ENCODE results near the gene TAS2R1.

TAS2R1 gene

DNA sequence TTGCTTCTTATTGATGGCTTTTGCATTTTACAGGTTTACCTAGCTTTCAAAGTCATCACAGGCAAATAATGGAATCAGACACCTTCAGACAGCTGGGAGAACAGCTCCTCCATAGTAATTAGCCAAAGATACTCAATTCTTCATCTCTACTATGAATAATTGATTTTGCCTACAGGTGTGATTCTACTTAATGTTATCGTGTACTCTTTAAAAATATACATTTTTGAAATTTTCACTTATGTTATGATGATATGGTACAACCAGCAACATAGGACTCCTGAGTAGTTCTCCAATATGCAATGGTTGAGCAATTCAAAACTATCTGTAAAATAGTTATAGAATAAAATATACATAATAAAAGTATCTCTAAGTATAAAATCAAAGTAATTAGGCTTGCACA lies at the start of gene TAS2R1:
TSS of gene TAS2R1 (minus strand) at position 101 of the 400 bp plus-strand sequence. CDS start 319 bp downstream, outside the sequence.
- no peak for DNase-seq (ENCODE audit: low read depth)

DNA sequence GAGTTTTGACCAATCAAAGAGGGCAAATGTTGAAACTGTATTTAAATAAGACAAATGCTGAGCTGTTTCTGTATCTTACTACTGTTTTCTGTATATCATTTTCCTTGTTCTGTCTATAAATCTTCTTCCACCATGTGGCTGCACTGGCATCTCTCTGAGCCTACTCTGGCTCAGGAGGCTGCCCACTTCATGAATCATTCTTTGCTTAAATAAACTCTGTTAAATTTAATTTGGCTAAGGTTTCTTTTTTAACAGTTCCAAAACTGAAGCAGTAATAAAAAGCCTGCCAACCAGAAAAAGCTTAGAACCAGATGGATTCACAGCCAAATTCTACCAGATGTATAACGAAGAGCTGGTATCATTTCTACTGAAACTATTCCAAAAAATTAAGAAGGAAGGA lies 40.2 kb upstream of the TAS2R1 start:
- no peak for DNase-seq (ENCODE audit: low read depth)

- no peak for DNase-seq (ENCODE audit: low read depth)
These were observed 37.8 kb upstream of the TAS2R1 start for GRCh38 chr5:9667906-9668305.

DNA sequence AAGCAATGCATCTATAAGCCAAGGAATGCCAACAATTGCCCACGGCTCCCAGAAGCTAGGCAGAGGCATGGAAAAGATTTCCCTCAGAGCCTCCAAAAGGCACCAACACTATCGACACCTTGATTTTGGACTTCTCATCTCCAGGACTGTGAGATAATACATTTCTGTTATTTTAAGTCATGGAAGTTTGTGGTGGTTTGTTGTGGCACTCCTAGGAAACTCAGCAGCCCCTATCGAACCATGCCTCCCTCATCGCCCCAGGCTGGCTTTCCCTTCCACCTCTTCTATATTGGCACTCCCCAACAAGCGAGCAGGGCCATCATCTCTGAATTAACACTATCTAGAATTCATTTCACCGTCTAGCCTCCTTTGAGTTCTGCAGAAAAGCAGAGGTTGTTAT lies 33.7 kb upstream of the TAS2R1 start:
- DNase-seq (ENCODE audit: low read depth), result no peak

GRCh38 chr5:9661316-9662015 lies 31.3 kb upstream of the TAS2R1 start:
- no peak for DNase-seq (ENCODE audit: low read depth)

DNA sequence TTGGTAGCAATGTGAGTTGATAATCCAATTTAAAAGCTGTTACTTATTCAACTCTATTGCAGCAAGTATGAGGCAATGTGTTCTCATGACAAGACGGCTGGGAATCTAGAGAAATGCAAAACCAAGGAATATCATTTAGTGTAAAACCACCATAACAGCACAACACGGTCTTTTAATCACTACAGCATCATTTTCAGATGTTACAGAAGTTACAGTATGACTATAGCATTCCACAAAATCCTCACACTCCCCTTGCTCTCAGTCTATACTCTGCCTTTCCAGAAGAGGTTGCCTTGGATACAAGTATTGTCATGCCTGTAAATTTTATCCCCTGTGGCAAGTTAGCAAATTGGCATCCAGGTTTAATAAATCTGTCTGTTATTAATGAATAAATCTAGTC lies 28.6 kb upstream of the TAS2R1 start:
- DNase-seq (ENCODE audit: low read depth), result no peak

- DNase-seq (ENCODE audit: low read depth), result no peak
These were observed 27.7 kb upstream of the TAS2R1 start for GRCh38 chr5:9657819-9658218.

DNA sequence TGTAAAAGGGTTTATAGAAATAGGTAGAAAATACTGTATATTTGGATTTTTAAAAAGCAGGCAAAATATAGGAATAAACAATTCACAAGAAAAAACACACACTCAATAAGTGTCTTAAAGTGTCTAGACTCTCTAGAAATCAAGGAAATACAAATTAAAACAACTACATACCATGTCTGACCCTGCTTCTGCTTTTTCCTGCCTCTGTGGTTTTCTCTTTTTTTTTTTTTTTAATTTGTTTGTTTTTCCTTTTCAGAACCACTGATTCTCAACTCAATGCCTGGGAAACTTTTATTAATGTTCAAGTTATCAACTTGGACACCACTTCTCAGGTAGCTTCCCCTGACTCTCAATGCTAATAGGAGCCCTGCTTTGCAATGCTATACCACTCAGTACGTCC lies 25.5 kb upstream of the TAS2R1 start:
- no peak for DNase-seq (ENCODE audit: low read depth)

- no peak for DNase-seq (ENCODE audit: low read depth)
These were observed 24.7 kb upstream of the TAS2R1 start for GRCh38 chr5:9654886-9655285.

DNA sequence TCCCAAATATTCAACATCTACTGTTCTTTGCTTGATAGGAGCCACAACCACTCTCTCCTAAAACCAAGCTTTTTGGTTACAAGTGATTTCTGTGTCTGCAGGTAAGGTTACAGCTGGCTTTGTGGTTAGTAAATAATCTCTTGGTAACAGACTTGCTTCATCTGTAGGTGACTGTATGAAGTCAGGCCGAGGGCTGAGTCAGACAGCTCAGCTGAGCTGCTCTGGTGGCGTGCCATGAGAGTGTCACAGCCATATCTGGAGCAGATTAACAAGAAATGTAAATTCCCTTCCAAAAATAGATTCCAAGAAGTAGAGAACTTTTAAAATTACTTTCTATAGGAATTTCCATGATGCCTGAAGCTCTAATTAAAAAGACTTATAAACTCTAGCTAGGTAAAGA lies 23.7 kb upstream of the TAS2R1 start:
- no peak for DNase-seq (ENCODE audit: low read depth)

- no peak for DNase-seq (ENCODE audit: low read depth)
These were observed 22.9 kb upstream of the TAS2R1 start for GRCh38 chr5:9653061-9653460.

DNA sequence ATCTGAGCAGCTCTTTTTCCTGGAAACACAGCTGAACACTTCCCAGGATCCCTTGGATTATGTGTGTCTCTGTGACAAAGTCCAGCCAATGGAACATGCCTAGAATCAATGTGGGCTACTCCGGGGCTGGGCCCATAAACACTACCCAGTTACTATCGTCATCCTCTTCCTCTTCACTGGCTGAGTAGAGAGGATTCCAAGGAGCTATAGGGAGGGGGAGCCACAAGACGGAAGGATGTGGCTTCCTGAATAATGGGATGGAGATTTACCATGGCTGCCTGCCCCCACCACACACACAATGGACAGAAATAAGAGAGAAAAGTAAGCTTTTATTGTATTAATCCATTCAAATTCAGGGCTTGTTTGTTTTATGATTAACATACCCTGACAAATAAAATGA lies 22.1 kb upstream of the TAS2R1 start:
- no peak for DNase-seq (ENCODE audit: low read depth)

DNA sequence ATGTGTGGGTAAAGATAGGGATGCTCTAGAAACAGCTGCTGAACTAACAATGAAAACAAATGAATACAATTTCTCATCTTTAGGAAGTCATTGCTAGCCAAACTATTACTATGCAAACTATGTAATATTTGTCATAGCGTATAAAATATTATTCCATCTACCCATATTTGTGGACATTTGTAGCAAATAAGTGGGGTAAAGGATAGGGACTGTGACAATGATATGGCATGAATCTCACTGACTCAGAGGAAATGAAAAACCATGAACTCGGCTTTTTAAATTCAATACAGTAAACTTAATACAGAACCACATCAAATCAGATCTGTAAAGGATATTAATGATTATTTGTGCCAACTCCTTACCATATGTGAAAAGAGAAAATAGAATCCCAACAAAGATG lies 16.7 kb upstream of the TAS2R1 start:
- DNase-seq (ENCODE audit: low read depth), result no peak

- DNase-seq (ENCODE audit: low read depth), result no peak
These were observed 14.5 kb upstream of the TAS2R1 start for GRCh38 chr5:9644630-9645029.

GRCh38 chr5:9642621-9643020 lies 12.5 kb upstream of the TAS2R1 start:
- no peak for DNase-seq (ENCODE audit: low read depth)

DNA sequence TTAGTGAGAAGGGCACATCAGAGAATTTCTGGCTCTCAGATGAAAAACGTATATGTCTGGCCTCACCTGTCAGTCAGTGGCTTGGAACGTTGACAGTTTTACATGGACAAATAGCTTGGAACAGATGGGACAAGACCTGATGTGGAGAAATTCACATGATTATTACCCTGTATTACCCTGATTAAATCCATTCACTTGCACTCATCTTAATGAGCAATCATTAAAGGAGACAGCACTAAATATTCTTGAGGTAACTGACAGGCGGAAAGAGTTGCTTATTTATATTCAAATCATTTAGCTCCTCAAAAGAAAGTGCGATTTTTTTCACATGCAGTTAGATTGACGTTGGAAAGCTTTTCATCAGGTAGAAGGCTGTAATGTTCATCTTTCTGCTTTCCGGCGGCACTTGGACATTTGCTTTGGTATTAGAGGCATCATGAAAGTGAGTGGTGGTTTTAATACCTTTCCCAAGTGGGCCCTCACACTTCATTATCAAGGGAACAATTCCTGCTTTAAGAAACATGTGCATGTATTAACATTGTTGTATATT lies 11.7 kb upstream of the TAS2R1 start:
- no peak for DNase-seq (ENCODE audit: low read depth)

DNA sequence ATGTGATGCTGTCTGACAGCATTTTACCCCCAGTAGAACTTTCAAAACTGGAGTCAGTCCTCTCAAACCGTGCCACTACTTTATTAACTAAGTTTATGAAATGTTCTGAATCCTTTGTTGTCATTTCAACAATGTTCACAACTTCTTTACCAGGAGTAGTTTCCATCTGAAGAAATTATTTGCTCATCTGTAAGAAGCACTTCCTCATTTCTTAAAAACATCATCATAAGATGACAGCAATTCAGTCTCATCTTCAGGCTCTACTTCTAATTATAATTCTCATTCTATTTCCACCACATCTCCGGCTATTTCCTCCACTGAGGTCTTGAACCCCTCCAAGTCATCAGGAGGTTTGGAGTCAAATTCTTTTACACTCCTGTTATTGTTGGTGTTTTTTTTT lies 2.3 kb upstream of the TAS2R1 start:
- DNase-seq (ENCODE audit: low read depth), result no peak

DNA sequence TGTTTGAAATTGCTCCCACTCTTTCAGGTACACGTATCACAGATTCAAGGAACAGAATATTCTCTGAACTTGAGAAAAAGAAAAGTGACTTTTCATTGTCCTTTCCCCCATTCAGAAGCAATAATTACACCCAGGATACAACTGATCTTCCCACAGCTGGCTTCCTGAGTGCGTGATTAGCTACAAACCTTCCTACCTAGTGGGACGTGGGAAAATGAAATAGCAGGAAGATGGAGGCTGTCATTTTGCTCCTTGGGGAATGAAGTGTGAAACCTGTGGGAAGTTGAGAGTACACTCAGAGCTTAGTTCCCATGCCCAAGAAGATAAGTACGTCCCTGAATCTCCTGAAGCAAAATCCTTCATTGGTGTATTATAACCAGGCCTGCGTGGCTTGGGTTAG lies 2.6 kb downstream of the TAS2R1 start:
- DNase-seq (ENCODE audit: low read depth), result no peak

DNA sequence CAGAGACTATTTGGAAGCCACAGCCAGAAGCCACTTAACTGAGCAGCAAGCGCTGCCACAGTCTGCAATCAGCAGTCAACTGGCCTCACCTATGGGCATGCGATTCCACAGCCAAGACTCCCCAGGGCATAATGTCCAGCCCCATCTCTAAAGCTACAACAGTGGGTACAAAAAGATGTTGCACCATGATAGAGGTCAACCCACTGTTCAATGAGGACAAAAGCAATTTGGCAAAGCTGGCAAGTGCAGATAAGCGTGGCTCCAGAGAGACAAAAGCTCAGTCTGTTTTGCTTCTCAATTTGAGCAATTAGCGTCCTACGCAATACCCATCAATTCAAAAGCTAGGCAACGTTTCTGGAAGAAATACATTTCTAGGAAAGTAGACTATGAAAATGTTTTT lies 3.2 kb downstream of the TAS2R1 start:
- DNase-seq (ENCODE audit: low read depth), result no peak

DNA sequence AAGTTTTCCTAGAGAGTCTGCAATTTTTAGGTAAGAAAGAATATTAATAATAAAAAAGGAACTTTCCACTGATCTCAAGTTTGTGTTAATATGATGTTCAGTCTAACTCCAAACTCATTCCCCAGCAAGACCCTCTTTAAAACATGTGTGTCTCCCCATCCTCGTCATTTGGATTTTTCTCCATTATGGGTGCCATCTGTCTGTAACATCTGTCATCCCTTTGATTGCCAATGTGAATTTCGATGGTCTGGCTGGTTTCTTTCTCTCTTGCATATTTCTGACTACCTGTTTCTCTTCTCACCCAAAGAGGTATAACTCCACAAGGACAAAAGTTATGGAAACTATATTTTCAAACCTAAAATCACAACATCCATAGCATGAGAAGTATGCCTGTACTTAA lies 4.4 kb downstream of the TAS2R1 start:
- no peak for DNase-seq (ENCODE audit: low read depth)

- no peak for DNase-seq (ENCODE audit: low read depth)
These were observed 4.9 kb downstream of the TAS2R1 start for GRCh38 chr5:9625286-9625685.

GRCh38 chr5:9624196-9624947 lies 5.8 kb downstream of the TAS2R1 start:
- no peak for DNase-seq (ENCODE audit: low read depth)

DNA sequence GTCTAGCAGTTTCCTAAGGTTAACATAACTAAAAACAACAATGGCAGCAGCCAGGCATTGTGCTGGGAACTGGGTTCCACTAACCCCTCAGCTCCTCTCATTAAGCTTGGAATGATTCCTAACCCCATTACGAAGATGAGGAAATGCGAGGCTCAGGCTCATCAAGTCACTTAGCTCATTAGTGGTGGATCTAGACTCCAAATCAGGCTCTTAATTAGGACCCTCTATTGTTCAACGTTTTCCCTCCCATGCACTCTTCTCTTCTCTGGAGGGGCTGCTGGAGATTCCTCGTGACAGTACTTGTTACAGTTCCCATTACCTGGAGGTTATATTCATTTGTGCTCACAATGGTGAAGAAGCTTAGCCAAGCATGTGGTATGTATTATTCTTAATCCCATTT lies 6.5 kb downstream of the TAS2R1 start:
- no peak for DNase-seq (ENCODE audit: low read depth)
